EL (cell line): ENCODE measurements around the gene RAB15.

ENCODE experiments used
- DNase-seq: peaks from one replicate; pipeline ENCODE4 v3.0.0-alpha.2; 2016

RAB15 gene

DNA sequence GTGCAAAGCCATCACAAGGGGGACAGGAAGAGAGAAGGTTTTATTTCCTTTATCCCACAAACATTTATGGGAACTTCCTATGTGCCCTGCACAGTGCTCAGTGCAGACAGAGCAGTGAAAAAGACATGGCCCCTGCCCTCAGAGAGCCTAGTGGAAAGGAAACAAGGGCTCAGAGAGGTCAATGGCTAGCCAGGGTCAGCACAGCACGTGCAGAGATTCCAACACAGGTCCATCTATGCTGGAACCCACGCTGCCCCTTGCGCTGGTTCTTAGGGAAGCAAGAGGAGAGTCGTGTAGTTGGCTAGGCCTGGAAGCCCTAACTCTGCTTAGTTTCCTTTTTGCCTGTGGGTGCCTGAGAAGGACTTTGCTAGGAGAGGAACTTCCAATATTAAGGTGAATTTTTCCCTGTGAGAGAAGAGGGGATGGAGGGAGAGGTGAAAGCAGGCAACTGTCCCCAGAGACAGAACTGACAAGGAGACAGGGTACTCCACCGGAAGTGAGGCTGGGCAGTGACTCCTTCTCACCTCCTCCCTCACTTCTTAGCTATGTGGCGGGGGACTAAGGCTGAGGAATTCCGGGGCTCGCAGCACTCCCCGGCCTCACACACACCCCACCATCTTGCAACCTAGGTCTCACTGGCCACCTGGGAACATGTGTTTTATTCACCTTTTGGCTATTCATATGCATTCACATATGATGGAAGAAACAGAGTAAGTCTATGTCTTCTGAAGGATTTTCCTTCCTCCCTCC, 17.5 kb downstream of the RAB15 start:
- DNase-seq, result no peak

DNA sequence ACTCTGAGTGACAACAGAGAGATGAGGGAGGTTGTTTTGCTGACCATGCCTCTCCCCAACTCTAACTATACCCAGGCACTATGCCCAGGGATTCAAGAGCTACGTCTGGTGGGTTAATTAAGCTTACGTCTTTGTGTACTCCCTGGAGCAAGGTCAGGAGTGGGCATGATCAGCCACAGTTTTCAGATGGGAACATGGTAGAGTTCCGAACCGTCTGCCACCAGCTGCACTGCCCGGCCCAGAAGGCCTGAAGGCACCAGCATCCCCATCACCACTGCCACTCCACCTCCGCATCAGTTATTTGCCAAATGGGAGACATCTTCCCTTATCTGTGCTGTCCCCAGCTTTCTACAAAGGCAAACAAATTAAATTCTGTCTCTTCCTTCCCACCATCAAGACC, 18.5 kb downstream of the RAB15 start:
- no peak for DNase-seq

DNA sequence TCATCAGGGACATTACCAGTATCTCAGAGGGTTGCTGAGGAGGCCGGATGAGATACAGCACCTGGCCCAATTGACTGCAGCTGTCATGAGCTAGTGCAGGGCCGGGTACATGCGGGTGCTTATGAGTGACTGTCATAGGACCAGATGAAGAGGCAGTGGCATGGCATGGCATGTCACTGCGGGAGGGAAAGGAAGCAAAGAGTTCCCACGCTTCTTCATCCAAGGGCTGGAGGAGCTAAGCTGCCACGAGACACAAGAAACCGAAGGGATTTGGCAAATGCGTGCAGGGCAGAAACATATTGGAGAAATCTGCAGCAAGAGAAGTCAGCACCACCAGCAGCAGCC, 18.9 kb downstream of the RAB15 start:
- DNase-seq, result no peak

DNA sequence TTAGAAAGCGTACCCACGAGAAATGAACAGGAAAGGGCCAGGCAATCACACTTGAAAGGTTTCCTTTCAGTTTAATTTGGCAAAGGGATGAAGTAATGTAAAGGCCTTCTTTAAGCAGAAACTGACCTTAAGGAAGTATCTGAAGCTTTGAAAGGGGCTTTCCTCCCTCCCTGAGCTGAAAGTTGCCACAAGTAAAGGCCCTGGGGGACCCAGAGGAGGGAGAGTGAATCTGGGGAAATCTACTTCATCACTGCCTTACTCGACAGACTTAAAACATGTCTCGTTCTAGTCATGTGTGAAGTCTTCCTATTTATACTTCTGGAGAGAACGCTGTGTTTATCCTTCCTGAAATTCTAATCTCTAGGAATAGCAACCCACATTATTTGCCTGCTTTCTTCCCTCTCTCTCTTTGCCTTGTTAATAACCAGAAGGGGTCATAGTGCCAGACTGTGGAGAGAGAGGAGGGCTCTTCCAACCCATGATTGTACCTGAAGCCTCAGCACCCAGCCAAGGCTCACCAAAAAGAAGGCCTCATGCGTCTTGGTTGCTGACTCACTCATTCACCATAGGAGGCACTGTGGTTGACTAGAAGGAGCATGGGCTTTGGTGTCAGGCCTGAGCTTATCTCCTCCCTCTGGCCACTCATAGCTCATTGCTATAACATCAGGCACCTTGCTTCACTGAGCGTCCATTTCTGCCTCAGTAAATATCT, 19.4 kb downstream of the RAB15 start:
- no peak for DNase-seq

DNA sequence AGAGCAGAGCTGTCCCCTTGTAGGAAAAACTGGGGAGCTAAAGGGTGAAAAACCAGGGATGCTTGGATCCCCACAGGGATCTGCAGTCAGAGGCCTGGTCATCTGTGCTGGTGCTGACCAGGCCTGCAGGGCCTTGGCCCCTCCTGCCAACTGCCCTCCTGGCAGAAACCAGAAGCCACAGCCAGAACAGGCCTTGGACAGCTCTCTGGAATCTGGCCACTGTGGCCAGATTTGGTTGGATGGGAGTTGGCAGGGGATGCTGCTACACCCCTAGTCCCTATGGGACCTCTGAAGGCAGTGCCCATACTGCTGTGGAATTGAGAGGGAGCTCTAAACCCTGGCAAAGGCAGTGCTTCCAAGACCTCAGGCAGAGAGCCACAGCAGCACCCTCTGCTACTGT, 20.4 kb downstream of the RAB15 start:
- no peak for DNase-seq

DNA sequence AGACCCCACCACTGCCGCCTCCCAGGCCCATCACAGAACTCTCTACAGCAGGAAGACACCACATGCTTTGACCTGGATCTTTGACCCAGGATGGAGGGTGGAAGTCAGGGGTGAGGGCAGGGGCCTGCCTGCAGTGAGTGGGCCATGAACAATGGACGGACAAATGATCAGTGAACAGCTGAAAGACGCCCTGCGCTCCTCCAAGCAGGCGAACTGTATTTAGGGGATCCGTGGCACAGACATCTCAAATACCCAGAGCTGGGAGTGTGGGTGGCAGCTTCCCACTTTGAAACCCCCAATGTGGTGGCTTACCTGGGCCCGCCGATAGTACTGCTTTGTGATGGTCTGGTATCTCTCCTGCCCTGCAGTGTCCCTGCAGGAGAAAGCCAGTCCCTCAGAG, 20.8 kb downstream of the RAB15 start:
- no peak for DNase-seq

DNA sequence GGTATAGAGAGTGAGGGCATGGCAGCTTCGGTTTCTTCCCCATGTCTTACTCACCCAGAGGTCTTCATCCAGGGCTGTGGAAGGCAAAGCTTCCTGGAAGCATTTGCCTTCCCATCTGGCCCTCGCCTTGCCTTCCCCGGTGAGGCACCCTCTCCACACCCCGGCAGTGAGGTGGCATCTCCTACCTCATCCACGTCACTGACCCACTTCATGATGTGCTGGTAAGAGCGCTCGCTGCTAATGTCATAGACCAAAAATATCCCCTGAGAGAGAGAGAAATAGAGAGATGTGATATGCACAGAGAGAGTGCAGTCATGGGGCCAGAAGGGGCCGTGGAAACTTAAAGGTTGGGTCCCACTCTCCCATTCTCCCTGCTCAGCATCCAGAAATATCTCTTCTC, 21.2 kb downstream of the RAB15 start:
- no peak for DNase-seq

DNA sequence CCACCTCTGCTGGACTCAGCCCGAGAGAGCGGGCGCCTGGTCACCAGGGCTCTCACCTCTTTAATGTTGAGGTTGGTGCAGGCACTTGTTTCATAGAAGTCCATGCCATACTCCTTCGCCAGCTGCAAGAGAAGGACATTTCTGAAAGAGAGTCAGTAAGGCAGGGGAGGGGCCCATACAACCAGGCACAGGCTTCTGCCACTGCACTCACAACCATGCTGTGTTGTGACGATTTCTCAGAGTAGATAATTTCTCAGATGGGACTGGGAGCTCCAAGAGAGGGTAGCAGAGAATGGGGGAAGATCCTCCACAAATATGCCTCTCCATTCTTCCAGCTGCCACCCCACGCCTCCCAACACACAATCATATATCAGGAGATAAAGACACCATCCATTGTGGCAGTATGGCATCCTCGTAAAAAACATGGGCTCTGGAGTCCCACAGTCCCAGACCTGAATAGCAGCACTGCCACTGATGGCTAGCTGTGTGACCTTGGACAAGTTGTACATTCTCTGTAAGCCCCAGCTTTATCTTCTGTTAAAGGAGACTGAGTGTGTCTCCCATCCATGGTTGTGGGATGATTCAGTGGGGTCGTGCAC, 23.4 kb downstream of the RAB15 start:
- DNase-seq, result no peak

DNA sequence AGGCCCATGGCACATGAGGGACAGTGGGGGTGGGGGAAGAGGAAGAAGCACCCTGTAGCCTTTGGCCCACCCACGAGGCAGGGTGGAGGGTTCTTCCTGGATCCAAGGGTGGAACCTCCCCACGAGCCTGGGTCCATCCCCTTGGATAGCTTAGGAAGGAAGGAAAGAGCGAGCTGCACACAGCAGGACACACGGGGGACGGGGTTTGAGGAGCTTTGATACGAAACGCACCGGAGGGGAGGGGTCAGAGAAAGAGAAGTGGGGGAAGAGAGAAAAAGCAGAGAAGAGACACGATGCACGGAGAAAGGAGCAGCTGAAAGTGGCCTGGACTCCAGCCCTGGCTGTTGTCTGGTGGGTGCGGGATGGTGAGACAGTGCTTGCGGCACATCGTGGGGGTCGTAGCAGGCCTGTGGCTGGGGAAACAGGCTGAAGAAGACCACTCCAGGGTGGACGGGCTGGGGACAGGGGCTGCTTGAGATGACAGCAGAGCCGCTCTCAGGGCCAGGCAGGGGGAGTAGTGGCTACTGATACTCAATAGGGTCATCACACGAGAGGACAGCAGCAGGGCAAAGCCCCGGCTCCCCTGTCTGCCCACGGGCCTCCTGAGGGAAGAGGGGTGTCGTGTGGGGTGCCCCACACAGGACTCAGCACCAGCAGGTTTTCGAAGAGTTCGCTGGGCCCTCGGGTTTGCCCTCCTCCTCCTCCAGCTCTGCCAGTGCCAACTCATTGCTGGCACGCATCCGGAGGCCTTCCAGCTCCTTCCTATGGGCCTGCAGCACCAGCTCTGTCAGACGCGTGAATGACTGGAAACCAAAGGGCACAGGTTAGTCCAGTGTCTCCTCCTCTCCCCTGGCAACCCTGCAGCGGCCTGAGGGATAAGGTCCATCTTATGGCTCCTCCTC, 24.2 kb downstream of the RAB15 start:
- DNase-seq, result no peak

DNA sequence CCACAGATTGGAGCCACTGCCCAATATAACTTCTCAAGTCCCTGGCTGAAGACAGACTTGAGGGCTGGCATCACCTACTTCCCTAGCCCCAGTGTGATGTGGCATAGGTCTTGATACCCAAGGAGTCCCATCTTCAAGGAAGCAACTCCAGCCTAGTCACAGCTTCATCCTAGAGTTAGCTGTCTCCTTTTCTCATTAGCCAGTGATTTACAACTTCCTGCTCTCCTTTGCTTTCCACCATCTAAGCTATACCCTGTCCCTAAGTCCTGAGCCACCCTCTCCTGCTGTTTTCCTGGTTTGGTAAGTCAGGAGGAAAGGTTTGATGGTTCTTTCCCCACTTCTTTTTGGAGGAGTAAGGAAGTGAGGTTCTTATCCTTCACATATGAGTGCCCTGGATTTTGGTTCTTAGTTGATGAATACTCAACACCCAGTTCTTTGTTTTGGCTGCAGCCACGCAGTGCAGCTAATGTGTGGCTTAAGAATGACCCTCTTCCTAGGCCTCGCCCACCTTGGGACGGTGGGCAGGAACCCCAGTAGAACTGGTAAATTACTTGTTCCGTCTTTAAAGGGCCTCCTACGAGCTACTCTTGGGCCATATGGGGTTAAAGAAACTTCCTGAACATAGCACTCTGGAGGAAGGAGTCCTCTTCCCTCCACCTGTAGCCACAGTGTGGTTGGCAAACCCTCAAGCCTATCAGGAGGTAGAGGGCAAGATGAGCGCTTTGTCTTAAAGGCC, 25.7 kb downstream of the RAB15 start:
- no peak for DNase-seq

DNA sequence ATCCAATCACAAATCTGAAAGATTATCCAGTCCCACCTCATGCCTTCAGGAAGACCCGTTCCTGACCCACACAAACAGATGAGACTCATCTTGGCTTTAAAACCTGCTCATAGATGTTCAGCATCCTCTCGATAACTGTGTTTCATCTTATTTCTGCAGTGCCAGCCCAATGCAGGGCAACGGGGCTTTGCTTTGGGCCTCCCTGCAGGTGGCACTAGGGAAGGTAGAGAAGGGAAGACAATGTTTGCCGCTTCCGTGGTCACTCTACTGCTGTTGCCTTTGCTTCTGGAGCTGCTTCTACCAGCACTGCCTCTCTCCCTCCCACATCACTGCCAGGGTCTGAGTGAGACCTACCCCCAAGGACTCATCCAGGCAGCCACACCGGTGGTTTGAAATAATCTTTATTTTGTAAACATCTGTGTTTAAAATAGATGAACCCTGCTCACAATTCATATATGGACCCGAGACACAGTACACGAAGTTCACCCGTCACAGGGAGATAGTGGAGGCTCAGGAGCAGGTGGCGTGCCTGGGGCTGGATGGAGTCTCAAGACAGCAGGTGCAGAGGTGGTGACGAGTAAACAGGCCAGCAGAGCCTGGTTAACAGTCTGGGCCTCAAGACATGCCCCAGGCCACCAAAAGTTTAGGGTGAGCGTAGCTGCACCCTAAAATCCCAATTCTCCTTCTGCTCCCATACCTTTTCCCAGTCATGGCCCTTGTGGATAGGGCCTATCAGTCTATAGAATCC, 26.5 kb downstream of the RAB15 start:
- DNase-seq, result no peak

DNA sequence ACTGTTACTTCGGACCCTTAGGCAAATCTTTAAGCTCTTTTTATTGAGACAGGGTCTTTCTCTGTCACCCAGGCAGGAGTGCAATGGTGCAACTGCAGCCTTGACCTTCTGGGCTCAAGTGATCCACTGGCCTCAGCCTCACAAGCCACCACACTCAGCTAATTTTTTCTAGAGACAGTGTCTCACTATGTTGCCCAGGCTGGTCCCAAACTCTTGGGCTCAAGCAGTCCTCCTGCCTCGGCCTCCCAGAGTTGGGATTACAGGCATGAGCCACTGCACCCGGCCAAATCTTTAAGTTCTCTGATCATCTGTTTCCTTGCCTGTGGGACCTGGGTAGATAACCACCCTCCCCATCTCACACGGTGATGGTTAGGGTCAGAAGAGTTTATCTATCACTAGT, 27.3 kb downstream of the RAB15 start:
- no peak for DNase-seq

DNA sequence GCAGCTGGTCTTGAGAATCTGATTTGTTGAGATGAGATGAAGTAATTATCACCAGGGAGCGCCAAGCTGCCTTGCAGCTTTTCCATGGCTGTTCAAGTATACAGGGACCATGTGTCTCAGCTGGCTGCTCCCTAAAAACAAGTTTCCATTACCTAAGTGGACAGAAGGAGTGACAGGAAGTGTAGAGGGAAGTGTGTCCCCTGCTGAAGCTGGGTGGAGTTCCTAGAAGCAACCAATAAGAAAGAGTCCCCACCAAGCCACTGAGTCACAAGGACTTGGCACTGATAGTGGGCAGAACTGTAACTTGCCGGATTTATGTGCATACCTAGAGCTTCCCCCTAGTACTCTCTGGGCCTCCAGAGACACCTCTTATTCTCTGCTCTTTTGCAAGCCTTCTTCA, 28.1 kb downstream of the RAB15 start:
- no peak for DNase-seq

DNA sequence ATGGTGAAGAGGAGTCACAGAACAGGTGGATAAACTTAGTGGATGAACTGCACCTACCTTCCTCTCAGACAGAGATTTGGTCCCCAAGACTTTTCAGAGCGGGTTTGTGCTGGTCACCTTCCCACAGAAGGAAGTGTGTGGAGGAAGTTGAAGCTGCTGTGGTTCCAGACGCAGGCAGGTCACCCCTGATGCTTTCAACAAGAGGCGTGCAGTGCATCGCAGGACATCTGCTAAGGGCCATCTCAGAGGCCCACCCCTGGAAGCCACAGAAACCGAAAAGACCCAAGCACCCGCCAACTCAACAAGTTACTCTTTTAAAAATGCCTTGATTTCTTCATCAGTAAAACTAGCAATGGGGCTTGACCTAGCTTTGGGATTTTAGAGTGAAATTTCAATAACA, 28.6 kb downstream of the RAB15 start:
- no peak for DNase-seq

DNA sequence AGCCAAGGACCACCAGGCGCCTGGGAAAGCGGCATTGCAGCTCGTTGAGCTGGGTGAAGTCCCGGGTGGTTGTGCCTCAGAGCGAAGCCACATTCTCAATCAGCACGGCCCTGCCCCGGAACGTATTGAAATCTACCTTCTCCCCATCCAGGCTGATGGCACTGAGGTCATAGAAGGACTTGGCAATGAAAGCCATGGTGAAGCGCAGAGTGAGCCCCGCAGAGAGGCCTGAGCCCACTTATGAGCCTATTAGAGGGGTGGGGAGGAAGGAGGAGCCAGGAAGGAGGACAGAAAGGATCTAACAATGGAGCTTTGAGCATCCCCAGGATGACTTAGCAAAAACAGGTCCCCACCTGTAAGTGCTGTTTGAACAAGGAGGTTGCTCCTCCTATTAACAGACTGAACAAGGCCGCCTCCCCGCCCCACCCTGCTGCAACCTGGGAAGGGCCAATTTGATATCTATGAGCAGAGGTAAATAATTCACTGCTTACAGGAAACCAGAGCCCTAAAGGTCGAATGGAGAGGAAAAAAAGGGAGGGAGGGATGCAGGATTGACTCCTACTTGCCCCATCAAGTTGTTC, 29.5 kb downstream of the RAB15 start, which contains the start of gene GPX2:
Gene GPX2, minus strand, starts transcription at position 215 of the 581 bp plus-strand sequence. Its CDS starts 19 bp downstream, at position 196.
- DNase-seq, result no peak

DNA sequence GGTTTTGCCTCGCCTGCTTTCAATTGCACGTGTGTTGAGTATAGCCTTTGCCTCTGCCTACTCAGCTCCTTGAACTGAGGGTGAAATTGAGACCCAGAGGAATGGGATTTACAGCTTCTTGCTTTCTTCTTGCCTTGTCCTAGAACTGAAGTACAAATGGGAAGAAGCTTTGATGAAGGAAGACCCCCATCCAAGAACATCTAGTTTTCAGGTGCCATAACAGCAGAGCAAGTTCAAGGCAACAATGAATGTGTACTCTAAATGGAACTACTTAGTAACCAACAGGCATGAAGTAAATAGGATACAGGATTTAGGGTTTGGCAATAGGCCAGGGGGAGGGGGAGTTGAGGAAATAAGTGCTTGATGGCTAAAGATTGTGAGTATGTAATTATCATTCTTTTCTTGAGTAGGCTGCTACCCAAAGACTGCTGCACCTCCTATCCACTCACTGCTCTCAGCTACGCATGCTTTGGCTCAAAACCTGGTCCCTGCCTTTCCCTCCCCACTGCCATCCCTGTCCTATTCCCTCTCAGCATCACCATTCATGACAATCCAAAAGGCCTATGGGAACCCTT, 31.7 kb downstream of the RAB15 start:
- no peak for DNase-seq

DNA sequence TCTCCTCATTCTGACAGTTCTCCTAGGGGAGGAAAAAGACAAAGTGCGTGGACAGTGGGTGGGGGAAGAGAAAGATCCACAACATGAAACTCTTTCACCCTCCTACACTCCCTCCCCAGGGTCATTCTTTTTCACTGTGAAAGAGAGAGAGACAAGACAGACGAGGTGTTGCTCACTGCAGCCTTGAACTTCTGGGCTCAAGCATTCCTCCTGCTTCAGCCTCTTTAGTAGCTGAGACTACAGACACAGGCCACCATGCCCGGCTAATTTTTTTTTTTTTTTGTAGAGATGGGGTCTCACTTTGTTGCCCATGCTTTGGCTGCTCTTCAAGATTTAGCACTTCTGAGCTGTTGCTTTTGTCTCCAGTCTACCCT, 32.3 kb downstream of the RAB15 start:
- DNase-seq, result no peak

DNA sequence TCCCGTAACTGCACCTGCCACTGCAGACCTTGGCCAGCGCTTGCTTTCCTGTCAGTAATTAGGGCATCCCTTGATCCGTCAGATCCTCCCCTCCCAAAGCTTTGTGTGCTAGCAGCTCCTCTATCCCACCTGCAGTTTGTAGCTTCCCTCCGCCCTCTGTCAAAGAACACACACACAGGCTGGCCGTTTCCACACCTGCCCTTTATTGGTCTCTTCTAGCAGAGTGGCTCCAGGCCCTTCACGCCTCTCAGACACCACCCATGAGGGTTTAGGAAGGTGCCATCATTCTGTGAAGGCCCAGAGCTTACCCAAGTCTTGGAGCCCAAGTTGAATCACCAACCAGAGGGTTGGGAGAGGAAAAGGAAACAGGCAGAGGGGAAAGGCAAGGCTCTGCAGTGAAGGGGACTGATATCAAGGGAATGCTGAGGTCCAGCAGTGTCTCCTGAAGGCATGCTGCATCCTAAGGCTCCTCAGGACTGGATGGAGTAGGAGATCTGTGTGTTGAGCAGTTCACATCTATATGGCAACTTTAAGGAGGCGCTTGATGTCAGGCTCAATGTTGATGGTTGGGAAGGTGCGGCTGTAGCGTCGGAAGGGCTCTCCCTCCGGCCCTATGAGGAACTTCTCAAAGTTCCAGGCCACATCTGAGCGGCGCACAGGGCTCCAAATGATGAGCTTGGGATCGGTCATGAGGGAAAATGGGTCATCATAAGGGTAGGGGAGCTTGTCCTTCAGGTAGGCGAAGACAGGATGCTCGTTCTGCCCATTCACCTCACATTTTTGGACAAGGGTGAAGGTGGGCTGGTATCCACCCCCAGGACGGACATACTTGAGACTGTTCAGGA, 32.9 kb downstream of the RAB15 start:
- DNase-seq, result no peak

DNA sequence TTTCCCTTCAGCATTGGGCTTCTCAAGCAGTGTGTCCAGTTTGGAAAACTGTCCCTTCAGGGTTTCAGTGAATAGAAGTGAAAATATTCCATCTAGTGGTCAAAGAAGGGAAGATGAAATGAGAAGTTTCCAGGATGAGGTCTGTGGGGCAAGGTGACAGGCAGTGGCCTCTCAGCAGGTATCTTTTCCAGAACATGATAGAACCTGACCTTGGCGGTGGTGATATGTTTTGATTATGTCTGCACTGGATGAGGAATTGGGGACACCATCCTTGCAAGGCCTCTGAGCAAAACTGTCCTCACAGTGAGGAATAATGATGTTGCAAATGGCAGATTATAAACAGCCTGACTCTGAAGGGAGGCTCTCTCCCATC, 34.3 kb downstream of the RAB15 start:
- DNase-seq, result no peak

DNA sequence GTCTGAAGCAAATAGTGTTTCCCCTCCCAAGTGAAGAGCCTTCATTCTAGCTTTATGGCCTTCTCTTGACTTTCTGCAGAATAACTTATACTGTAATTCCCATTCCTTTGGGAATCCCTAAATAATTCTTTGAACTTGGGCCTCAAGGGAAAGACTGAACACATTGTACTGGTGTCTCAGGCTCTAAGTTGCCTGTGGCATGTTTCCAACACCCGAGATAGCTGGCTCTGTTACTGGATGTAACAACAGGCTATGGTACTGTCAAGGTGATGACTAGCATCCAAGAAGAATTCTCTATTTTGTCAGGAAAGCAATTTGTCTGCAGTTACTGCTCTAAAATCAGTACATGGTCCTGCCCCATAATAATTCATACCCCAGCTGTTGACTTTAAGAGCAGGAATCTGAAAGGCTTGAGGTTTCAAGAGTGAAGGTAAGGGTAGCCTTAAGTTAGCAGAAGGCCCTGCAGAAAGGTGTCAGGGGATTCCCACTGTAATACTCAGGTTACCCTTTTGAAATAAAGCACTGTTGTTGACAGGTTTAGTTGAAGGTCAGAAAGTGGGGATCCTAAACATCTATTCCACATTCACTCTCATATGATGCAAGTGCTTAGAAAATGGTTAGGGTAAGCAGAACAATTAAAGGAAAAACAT, 34.8 kb downstream of the RAB15 start:
- no peak for DNase-seq
